GM10266 (cell line): ENCODE results near the gene PPM1D.
"Not testable (repeated sequence)": the region's sequence is repeated elsewhere in the genome, so short reads cannot be mapped to it uniquely, and the experiment has no call there.

ENCODE experiments used
- DNase-seq: peaks from one replicate; pipeline ENCODE4 v3.0.0; 2012; ENCODE audit errors: extremely low spot score
- TF ChIP-seq, protein P1 (sequence below): IDR thresholded peaks from 2 replicates; pipeline ENCODE4 v1.5.1; 2012; ENCODE audit warnings: mild to moderate bottlenecking, low read depth; ENCODE audit not compliant: control insufficient read depth, insufficient read depth; ENCODE audit errors: missing control alignments

The PPM1D gene

DNA sequence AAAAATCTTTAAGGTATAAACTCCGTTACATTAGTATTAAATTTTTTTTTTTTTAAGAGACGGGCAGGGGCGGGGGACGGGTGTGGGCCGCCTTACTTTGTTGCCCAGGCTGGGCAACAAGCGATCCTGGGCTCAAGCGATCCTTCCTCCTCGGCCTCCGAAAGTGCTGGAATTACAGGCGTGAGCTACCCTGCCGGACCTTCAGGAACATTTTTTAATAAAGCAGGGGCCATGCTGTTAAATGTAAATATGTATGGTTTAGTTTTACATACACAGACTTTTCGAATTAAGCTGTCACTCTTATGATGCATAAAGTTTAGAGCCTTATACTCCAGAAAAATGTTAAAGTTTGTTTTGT is 2.4 kb downstream of the PPM1D start:
- TF ChIP-seq, protein P1, sequence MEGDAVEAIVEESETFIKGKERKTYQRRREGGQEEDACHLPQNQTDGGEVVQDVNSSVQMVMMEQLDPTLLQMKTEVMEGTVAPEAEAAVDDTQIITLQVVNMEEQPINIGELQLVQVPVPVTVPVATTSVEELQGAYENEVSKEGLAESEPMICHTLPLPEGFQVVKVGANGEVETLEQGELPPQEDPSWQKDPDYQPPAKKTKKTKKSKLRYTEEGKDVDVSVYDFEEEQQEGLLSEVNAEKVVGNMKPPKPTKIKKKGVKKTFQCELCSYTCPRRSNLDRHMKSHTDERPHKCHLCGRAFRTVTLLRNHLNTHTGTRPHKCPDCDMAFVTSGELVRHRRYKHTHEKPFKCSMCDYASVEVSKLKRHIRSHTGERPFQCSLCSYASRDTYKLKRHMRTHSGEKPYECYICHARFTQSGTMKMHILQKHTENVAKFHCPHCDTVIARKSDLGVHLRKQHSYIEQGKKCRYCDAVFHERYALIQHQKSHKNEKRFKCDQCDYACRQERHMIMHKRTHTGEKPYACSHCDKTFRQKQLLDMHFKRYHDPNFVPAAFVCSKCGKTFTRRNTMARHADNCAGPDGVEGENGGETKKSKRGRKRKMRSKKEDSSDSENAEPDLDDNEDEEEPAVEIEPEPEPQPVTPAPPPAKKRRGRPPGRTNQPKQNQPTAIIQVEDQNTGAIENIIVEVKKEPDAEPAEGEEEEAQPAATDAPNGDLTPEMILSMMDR: no peak
- no peak for DNase-seq

DNA sequence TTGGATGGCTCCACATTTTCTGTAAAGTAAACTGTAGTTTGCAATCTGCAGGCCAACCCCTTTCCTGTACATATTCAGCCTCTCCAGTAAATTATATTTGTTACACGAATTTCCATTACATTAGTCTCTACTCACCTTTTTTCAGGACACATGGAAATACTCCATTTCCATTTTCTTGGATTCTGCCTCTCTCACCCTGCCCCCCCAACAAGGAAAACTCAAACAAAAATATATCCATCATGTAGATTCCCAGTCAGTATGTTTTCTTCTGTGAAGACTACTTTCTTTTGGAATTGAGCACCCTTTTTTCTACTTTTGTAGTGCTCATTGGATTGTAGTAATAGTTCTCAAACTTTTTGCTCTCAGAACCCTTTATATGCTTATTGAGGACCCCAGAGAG is 2.9 kb downstream of the PPM1D start:
- TF ChIP-seq, protein P1: no peak
- no peak for DNase-seq

DNA sequence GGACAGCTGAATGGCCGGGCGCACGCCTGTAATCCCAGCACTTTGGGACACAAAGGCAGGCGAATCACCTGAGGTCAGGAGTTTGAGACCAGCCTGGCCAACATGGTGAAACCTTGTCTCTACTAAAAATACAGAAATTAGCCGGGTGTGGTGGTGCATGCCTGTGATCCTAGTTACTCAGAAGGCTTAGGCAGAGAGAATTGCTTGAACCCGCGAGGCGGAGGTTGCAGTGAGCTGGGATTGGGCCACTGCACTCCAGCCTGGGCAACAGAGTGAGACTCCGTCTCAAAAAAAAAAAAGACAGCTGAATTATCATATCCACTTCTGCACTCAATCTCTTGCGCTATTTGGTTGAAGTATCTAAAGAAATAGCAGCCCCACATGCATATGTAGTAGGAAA is 3.5 kb downstream of the PPM1D start:
- DNase-seq: not testable (repeated sequence)

DNA sequence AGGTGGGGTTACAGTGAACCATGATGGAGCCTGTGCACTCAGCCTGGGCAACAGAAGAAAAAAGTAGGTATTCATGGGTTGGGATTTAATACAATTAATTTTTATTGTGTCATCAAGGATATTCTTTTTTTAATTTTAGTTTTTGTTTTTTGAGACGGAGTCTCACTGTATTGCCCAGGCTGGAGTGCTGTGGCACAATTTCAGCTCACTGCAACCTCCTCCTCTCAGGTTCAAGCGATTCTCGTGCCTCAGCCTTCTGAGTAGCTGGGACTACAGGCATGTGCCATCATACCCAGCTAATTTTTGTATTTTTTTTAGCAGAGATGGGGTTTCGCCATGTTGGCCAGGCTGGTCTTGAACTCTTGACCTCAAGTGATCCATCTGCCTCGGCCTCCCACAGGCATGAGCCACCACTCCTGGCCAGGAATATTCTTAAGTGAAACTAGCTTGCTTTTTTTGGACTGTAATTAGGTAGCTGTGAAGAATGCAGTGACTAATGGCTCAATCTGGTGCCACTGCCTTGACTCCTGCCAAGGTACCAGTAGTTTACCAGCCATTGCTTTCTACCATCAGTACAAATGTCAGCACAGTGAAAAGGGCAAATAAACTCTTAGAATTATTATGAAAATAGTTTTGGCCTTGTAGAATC is 4.8 kb downstream of the PPM1D start:
- TF ChIP-seq, protein P1: no peak
- no peak for DNase-seq

DNA sequence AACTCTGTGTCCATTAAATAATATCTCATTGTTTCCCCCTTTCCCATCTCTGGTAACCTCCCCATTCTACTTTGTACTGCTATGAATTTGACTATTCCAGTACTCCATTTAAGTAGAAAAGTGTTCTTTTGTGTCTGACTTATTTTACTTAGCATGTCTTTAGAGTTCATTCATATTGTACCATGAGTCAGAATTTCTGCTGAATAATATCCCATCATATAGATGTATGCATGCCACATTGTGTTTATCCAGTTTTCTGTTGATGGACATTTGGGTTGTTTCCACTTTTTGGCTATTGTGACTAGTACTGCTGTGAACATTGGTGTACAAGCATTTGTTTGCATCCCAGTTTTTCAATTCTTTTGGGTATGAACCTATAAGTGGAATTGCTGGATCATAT is 6.0 kb downstream of the PPM1D start:
- DNase-seq: no peak
- TF ChIP-seq, protein P1: no peak

DNA sequence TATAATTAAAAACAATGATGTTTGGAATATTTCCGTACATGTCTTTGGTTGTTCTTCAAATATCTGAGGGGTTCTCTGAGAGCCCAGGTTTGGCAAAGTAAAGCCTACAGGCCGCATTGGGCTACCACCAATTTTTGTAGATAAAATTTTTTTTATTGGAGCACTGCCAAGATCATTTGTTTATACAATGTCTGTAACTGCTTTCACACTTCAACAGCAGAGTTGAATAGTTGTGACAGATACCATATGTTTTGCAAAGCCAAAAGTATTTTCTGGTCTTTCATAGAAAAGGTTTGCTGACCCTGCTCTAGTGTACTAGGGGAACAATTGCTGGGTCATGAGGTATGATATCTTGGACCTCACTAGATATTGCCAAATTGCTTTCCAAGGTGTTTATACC is 10.5 kb downstream of the PPM1D start:
- TF ChIP-seq, protein P1: no peak
- no peak for DNase-seq

DNA sequence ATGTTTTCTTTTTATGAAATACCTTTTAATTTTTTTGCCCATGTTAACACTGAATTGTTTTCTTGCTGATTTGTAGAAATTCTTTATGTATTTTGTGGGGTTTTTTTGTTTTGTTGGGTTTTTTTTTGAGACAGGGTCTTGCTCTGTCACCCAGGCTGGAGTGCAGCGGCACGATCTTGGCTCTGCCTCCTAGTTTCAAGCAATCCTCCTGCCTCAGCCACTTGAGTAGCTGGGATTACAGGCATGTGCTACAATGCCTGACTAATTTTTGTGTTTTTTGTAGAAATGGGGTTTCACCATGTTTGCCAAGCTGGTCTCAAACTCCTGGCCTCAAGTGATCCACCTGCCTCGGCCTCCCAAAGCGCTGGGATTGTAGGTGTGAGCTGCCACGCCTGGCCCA is 11.3 kb downstream of the PPM1D start:
- not testable (repeated sequence) for DNase-seq

DNA sequence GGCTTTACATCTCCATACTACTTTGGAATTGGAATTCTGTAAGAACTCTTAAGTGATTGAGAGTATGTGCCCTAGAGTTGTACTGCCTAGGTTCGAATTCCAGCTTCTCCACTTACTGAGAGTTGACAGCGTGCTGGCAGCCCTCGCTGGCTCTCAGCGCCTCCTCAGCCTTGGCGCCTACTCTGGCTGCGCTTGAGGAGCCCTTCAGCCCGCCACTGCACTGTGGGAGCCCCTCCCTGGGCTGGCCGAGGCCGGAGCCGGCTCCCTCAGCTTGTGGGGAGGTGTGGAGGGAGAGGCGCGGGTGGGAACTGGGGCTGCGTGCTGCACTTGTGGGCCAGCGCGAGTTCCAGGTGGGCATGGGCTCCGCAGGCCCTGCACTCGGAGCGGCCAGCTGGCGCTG is 13.3 kb downstream of the PPM1D start:
- TF ChIP-seq, protein P1: no peak
- DNase-seq: no peak

DNA sequence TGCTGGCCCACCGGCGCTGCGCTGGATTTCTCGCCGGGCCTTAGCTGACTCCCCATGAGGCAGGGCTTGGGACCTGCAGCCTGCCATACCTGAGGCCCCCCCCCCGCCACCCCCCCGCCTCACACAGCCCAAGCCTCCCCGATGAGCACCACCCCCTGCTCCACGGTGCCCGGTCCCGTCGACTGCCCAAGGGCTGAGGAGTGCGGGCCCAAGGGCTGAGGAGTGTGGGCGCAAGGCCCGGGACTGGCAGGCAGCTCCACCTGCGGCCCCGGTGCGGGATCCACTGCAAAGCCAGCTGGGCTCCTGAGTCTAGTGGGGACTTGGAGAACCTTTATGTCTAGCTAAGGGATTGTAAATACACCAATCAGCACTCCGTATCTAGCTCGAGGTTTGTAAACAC is 13.8 kb downstream of the PPM1D start:
- DNase-seq: not testable (repeated sequence)

DNA sequence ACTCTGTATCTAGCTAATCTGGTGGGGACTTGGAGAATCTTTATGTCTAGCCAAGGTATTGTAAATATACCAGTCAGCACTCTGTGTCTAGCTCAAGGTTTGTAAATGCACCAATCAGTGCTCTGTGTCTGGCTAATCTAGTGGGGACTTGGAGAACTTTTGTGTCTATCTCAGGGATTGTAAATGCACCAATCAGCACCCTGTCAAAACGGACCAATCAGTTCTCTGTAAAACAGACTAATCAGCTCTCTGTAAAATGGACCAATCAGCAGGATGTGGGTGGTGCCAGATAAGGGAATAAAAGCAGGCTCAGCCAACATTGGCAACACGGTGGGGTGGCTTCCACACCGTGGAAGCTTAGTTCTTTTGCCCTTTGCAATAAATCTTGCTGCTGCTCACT is 14.3 kb downstream of the PPM1D start:
- not testable (repeated sequence) for DNase-seq
